ENCODE results near the gene METTL9.

DNA sequence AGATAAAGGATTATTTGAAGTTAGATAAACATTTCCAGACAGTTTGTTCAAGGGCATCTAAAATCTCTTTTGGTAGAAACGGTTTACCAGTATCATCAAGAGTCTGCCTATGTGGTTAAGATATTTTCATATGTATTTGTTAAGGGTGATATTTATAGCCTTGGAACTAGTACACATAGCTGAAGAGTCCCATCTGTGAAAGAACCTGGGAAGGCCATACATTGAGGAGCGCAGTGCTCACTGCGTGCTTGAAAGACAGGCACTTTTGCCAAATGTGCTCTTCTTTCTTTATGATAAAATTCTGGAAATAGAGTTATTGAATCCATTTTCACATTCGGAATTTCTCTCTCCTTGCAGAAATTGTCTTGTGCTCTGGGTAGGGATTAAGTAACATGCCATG is 45.3 kb downstream of the METTL9 start:
- TF ChIP-seq, protein P1, sequence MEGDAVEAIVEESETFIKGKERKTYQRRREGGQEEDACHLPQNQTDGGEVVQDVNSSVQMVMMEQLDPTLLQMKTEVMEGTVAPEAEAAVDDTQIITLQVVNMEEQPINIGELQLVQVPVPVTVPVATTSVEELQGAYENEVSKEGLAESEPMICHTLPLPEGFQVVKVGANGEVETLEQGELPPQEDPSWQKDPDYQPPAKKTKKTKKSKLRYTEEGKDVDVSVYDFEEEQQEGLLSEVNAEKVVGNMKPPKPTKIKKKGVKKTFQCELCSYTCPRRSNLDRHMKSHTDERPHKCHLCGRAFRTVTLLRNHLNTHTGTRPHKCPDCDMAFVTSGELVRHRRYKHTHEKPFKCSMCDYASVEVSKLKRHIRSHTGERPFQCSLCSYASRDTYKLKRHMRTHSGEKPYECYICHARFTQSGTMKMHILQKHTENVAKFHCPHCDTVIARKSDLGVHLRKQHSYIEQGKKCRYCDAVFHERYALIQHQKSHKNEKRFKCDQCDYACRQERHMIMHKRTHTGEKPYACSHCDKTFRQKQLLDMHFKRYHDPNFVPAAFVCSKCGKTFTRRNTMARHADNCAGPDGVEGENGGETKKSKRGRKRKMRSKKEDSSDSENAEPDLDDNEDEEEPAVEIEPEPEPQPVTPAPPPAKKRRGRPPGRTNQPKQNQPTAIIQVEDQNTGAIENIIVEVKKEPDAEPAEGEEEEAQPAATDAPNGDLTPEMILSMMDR (IDR thresholded peaks at IDR 0.05; ENCODE audit: poor library complexity): no peak
- TF ChIP-seq EZH2phosphoT487 (IDR thresholded peaks at IDR 0.05; ENCODE audit: low read depth, severe bottlenecking, unreplicated experiment): no peak

All from hepatocyte (in vitro differentiated cells).